Measurements from ENCODE around the gene DSCAM.

DSCAM gene

DNA sequence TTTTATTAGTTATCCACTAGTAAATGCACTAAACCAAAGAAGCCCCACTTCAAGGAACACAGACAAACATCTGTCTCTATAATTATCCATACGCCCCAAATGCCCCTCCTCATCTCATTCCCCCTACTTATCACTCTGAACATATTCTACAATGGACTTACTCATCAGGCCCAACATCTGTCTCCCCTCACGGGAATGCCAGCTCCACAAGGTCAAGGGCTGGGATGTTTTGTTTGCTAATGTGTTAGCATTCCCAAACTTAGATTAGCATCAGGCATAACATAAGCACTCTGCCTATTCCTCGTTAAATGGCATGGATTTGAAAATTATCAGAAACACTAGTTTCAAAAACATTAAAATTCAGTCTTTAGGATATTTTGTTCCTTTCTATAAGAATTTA, 279.5 kb downstream of the DSCAM start:
- no peak for DNase-seq (ENCODE audit: low read depth in 1 of 2, low spot score in 1 of 2)
- H3K27me3 ChIP-seq (ENCODE audit: insufficient read depth, poor library complexity, severe bottlenecking), result no peaks in the 10 kb centered on the region
- H3K27ac ChIP-seq (replicated peaks), result no peak overlapping the region
- H3K4me3 ChIP-seq (replicated peaks; ENCODE audit: insufficient read depth, low read length), result no peak overlapping the region
- TF ChIP-seq, protein P1, sequence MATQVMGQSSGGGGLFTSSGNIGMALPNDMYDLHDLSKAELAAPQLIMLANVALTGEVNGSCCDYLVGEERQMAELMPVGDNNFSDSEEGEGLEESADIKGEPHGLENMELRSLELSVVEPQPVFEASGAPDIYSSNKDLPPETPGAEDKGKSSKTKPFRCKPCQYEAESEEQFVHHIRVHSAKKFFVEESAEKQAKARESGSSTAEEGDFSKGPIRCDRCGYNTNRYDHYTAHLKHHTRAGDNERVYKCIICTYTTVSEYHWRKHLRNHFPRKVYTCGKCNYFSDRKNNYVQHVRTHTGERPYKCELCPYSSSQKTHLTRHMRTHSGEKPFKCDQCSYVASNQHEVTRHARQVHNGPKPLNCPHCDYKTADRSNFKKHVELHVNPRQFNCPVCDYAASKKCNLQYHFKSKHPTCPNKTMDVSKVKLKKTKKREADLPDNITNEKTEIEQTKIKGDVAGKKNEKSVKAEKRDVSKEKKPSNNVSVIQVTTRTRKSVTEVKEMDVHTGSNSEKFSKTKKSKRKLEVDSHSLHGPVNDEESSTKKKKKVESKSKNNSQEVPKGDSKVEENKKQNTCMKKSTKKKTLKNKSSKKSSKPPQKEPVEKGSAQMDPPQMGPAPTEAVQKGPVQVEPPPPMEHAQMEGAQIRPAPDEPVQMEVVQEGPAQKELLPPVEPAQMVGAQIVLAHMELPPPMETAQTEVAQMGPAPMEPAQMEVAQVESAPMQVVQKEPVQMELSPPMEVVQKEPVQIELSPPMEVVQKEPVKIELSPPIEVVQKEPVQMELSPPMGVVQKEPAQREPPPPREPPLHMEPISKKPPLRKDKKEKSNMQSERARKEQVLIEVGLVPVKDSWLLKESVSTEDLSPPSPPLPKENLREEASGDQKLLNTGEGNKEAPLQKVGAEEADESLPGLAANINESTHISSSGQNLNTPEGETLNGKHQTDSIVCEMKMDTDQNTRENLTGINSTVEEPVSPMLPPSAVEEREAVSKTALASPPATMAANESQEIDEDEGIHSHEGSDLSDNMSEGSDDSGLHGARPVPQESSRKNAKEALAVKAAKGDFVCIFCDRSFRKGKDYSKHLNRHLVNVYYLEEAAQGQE (IDR thresholded peaks at IDR 0.05; ENCODE audit: insufficient replicate concordance, low read depth), result no peak
- TF ChIP-seq GABPA (IDR thresholded peaks at IDR 0.05; ENCODE audit: low read depth) (no peak), SPI1 (IDR thresholded peaks at IDR 0.05; ENCODE audit: borderline replicate concordance, low read depth) (no peak), POLR2AphosphoS5 (IDR thresholded peaks at IDR 0.05; ENCODE audit: low read depth) (no peak)
- TF ChIP-seq, protein P2, sequence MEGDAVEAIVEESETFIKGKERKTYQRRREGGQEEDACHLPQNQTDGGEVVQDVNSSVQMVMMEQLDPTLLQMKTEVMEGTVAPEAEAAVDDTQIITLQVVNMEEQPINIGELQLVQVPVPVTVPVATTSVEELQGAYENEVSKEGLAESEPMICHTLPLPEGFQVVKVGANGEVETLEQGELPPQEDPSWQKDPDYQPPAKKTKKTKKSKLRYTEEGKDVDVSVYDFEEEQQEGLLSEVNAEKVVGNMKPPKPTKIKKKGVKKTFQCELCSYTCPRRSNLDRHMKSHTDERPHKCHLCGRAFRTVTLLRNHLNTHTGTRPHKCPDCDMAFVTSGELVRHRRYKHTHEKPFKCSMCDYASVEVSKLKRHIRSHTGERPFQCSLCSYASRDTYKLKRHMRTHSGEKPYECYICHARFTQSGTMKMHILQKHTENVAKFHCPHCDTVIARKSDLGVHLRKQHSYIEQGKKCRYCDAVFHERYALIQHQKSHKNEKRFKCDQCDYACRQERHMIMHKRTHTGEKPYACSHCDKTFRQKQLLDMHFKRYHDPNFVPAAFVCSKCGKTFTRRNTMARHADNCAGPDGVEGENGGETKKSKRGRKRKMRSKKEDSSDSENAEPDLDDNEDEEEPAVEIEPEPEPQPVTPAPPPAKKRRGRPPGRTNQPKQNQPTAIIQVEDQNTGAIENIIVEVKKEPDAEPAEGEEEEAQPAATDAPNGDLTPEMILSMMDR (IDR thresholded peaks at IDR 0.05; ENCODE audit: insufficient read depth, low read length), result no peak

DNA sequence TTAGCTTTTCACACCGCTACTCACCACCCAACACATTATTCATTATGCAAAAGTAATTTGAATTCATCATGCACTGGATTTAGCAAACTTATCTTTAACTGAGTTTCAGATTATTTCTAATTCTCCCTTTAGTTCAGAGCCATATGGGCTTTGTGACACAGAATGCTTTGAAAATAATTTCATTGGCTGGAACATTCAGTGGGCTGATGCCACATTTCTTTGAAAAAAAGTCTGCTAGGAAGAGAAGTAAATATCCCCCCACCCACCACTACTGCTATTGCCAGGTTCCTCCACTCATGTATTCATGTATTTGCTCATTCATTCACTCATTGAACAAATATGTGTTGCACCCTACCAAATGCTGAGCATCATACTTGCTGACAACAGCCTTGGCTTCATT, 280.5 kb downstream of the DSCAM start:
- no peaks in the 10 kb centered on the region for H3K27me3 ChIP-seq (ENCODE audit: insufficient read depth, poor library complexity, severe bottlenecking)
- no peak for DNase-seq (ENCODE audit: low read depth in 1 of 2, low spot score in 1 of 2)
- TF ChIP-seq GABPA (IDR thresholded peaks at IDR 0.05; ENCODE audit: low read depth), result no peak
- TF ChIP-seq POLR2AphosphoS5 (IDR thresholded peaks at IDR 0.05; ENCODE audit: low read depth), result no peak
- TF ChIP-seq, protein P2 (IDR thresholded peaks at IDR 0.05; ENCODE audit: insufficient read depth, low read length), result no peak
- no peak overlapping the region for H3K4me3 ChIP-seq (replicated peaks; ENCODE audit: insufficient read depth, low read length)
- H3K27ac ChIP-seq (replicated peaks), result no peak overlapping the region

DNA sequence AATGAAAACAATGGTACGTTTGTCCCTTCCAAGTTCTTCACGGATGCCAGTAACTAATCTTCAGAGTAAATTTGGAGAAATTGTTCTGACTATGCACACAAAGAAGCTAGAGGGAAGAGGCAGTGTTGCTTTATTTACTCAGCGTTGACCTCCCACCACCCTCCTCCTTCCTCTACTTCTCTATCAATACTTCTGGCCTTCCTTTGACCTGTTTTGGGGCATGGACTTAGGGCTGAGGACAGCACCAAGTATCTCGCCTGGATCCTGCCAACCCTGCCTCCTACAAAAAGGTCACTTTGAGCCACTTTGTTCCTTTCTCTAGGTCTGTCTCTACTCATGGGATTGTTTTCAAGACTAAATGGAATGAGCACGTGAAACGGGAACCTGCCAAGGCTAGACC, 282.6 kb downstream of the DSCAM start:
- Histone ChIP-seq H3K27ac (replicated peaks) (no peak overlapping the region), H3K4me3 (replicated peaks; ENCODE audit: insufficient read depth, low read length) (no peak overlapping the region), H3K27me3 (ENCODE audit: insufficient read depth, poor library complexity, severe bottlenecking) (no peaks in the 10 kb centered on the region)
- DNase-seq (ENCODE audit: low read depth in 1 of 2, low spot score in 1 of 2), result no peak
- TF ChIP-seq, protein P1 (IDR thresholded peaks at IDR 0.05; ENCODE audit: insufficient replicate concordance, low read depth), result no peak
- TF ChIP-seq SPI1 (IDR thresholded peaks at IDR 0.05; ENCODE audit: borderline replicate concordance, low read depth) (no peak), GABPA (IDR thresholded peaks at IDR 0.05; ENCODE audit: low read depth) (no peak), POLR2AphosphoS5 (IDR thresholded peaks at IDR 0.05; ENCODE audit: low read depth) (no peak)
- TF ChIP-seq, protein P2 (IDR thresholded peaks at IDR 0.05; ENCODE audit: insufficient read depth, low read length), result no peak

DNA sequence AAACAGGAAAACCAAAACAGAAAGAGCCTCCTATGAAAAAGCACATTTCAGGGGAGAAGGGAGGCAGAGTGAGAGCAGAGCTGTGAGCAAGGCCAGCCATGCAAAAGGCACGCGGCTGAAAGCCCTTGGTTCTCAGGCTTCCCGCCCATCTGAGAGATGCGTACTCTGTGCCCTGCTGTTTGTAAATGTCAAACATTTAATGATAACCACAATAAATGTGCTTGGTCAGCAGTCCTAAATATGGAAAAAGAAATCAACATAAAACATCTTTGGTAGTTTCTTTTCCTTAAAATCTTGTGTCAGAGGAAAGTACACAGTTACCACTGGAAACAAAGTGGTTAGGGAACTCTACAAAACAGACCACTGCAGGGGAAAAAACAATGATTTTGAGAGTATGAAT, 283.1 kb downstream of the DSCAM start:
- no peak overlapping the region for H3K4me3 ChIP-seq (replicated peaks; ENCODE audit: insufficient read depth, low read length)
- TF ChIP-seq SPI1 (IDR thresholded peaks at IDR 0.05; ENCODE audit: borderline replicate concordance, low read depth) (no peak), POLR2AphosphoS5 (IDR thresholded peaks at IDR 0.05; ENCODE audit: low read depth) (no peak), GABPA (IDR thresholded peaks at IDR 0.05; ENCODE audit: low read depth) (no peak)
- TF ChIP-seq, protein P1 (IDR thresholded peaks at IDR 0.05; ENCODE audit: insufficient replicate concordance, low read depth), result no peak
- TF ChIP-seq, protein P2 (IDR thresholded peaks at IDR 0.05; ENCODE audit: insufficient read depth, low read length), result no peak
- no peaks in the 10 kb centered on the region for H3K27me3 ChIP-seq (ENCODE audit: insufficient read depth, poor library complexity, severe bottlenecking)
- DNase-seq (ENCODE audit: low read depth in 1 of 2, low spot score in 1 of 2), result no peak
- no peak overlapping the region for H3K27ac ChIP-seq (replicated peaks)
